GM23248 (cell line): Measurements from ENCODE around the gene PPT1. TPM values are rescaled to one million over a fixed set of nuclear protein-coding genes. Genes with fewer than 3 reads are reported as not detected.

Experiments used
- DNase-seq: peaks from one replicate; pipeline ENCODE4 v3.0.0-alpha.2; 2015
- H2AFZ ChIP-seq: fragments of 200-600 bp; sonication (generic); 2 replicates; pipeline ENCODE4 v1.6.1; 2016; ENCODE audit warnings: antibody characterized with exemption
- H3F3A ChIP-seq: fragments of 200-600 bp; sonication (generic); 2 replicates; pipeline ENCODE4 v1.6.1; 2016; ENCODE audit warnings: mild to moderate bottlenecking, antibody characterized with exemption, mixed run types; ENCODE audit not compliant: insufficient read depth
- H3K27ac ChIP-seq: fragments of 200-600 bp; sonication (generic); 2 replicates; pipeline ENCODE4 v1.5.1; 2016; ENCODE audit warnings: mild to moderate bottlenecking
- H3K27me3 ChIP-seq: fragments of 200-600 bp; sonication (generic); replicated peaks from 2 replicates; pipeline ENCODE4 v1.6.1; 2016; ENCODE audit warnings: mild to moderate bottlenecking; ENCODE audit not compliant: insufficient read depth
- H3K36me3 ChIP-seq: fragments of 200-600 bp; sonication (generic); 2 replicates; pipeline ENCODE4 v1.6.1; 2016; ENCODE audit warnings: low read depth, mild to moderate bottlenecking
- H3K4me1 ChIP-seq: fragments of 200-600 bp; sonication (generic); 2 replicates; pipeline ENCODE4 v1.6.1; 2016; ENCODE audit warnings: mild to moderate bottlenecking; ENCODE audit not compliant: insufficient read depth
- H3K4me2 ChIP-seq: fragments of 200-600 bp; sonication (generic); one replicate; pipeline ENCODE4 v1.6.1; 2016; ENCODE audit warnings: mild to moderate bottlenecking; ENCODE audit not compliant: unreplicated experiment
- H3K4me3 ChIP-seq: fragments of 200-600 bp; sonication (generic); 2 replicates; pipeline ENCODE4 v1.5.1; 2016; ENCODE audit warnings: mild to moderate bottlenecking
- H3K79me2 ChIP-seq: fragments of 200-600 bp; sonication (generic); 2 replicates; pipeline ENCODE4 v1.6.1; 2016; ENCODE audit warnings: mild to moderate bottlenecking; ENCODE audit not compliant: insufficient read depth
- H3K9ac ChIP-seq: fragments of 200-600 bp; sonication (generic); 2 replicates; pipeline ENCODE4 v1.6.1; 2016; ENCODE audit warnings: mild to moderate bottlenecking
- H3K9me2 ChIP-seq: fragments of 200-600 bp; sonication (generic); 2 replicates; pipeline ENCODE4 v1.6.1; 2016; ENCODE audit warnings: mixed run types, mild to moderate bottlenecking, moderate library complexity; ENCODE audit not compliant: insufficient read depth
- H3K9me3 ChIP-seq: fragments of 200-600 bp; sonication (generic); one replicate; pipeline ENCODE4 v1.6.1; 2017; ENCODE audit warnings: low read depth
- H4K20me1 ChIP-seq: fragments of 200-600 bp; sonication (generic); 2 replicates; pipeline ENCODE4 v1.6.0; 2016; ENCODE audit not compliant: insufficient read depth
- EZH2 ChIP-seq: fragments of 200-600 bp; sonication (generic); IDR thresholded peaks from 2 replicates; pipeline ENCODE4 v1.6.1; 2018; ENCODE audit warnings: antibody characterized with exemption, mild to moderate bottlenecking; ENCODE audit not compliant: insufficient read depth, poor library complexity, severe bottlenecking
- EZH2phosphoT487 ChIP-seq: fragments of 200-600 bp; sonication (generic); IDR thresholded peaks from 2 replicates; pipeline ENCODE4 v1.6.1; 2018; ENCODE audit warnings: antibody characterized with exemption, moderate library complexity, mild to moderate bottlenecking, low read depth; ENCODE audit not compliant: insufficient read depth
- WGBS, 2 experiments: methylation state at CpG; one replicate each; pipeline ENCODE4 v1.1.6; 2015 to 2017; ENCODE audit warnings: low lambda C conversion rate in 2 of 2, low coverage in 1 of 2; ENCODE audit errors: missing lambda C conversion rate in 2 of 2; 5-methylcytosine and 5-hydroxymethylcytosine counted together
- in situ Hi-C: fragments of 300-500 bp; cut with MboI; formaldehyde crosslinking; loops from 2 replicates; pipeline ENCODE4 v1.15.0; 2020
- polyA plus RNA-seq: library from polyadenylated mRNA; unstranded; fragments of >200 nt; fragmentation: Nextera tagmentation; extraction: Ambion mirVana; gene quantifications from 2 replicates; pipeline ENCODE4 v1.2.1, GENCODE V29; 2016
- total RNA-seq: library from RNA; depleted of rRNA; stranded (reverse); fragments of >200 nt; shearing (Covaris generic); gene quantifications from 2 replicates; pipeline ENCODE4 v1.2.3, GENCODE V29; 2014; rRNA removed

Gene PPT1
- 26.9 and 38.3 TPM in 2 replicates for total RNA-seq
- 53.1 and 54.0 TPM in 2 replicates for polyA plus RNA-seq

DNA sequence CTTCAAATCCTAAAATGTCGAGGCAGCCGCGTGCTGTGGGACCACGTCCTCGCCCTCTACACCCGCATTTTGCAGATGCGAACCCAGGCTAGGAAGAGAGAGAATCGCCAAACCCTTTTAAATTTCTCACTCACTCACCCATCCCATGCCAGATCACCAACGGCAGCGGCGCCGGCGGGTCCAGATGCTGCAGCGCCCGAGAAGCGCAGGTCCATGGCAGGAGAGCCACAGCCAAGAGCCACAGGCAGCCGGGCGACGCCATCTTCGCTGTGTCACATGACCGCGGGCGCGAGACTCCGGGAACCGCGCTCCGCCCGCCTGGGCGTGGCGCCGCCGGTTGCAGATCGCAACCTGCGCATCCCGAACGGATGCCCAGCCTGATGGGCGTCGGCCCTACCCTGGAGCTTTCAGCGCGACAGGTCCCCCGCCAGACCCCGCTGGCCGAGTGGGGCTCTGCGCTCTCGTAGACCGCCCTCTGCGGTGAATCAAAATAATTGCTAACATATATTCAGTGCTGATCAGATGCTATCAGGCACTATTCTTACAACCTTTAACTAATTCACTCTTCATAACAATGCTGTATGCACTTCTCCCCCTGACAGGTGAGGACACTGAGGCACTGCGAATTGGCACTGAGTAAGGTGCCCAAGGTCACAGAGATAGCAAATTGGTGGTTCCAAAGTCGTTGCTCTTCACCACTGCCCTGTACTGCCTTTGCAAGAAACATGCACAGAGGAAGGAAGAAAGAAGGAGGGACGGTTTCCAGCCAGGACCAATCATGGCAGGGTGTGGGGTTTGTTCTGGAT lies at the start of gene PPT1:
TSS of gene PPT1 (minus strand) at position 276 of the 806 bp plus-strand sequence. CDS start at position 262, 14 bp downstream.
- Histone ChIP-seq H3K4me2 (peak within 1 kb of the TSS; percentile 85), H3K79me2 (peaks cover 14% of the 10 kb centered on the region; the same call in 1 of the 2 replicates), H3K9me3 (no peaks in the 10 kb centered on the region), H3F3A (no peaks in the 10 kb centered on the region), H4K20me1 (no peaks in the 10 kb centered on the region), H3K36me3 (no peaks in the 10 kb centered on the region), H3K9ac (peak within 1 kb of the TSS; percentile 78), H3K4me1 (no peaks in the 10 kb centered on the region), H2AFZ (peak within 1 kb of the TSS; percentile 98), H3K9me2 (no peaks in the 10 kb centered on the region), H3K27ac (peak within 1 kb of the TSS; percentile 37; the same call in 1 of the 2 replicates), H3K4me3 (peak within 1 kb of the TSS; percentile 95), H3K27me3 (no peaks in the 10 kb centered on the region; the same call in 1 of the 2 replicates)
- in situ Hi-C loops = no loop called here
- WGBS, 2 experiments = 0 to 1% methylated on average over 41 to 51 of the region's 51 CpGs
- DNase-seq = peak; percentile 89
- TF ChIP-seq EZH2phosphoT487 = no peak
- TF ChIP-seq EZH2 = no peak

DNA sequence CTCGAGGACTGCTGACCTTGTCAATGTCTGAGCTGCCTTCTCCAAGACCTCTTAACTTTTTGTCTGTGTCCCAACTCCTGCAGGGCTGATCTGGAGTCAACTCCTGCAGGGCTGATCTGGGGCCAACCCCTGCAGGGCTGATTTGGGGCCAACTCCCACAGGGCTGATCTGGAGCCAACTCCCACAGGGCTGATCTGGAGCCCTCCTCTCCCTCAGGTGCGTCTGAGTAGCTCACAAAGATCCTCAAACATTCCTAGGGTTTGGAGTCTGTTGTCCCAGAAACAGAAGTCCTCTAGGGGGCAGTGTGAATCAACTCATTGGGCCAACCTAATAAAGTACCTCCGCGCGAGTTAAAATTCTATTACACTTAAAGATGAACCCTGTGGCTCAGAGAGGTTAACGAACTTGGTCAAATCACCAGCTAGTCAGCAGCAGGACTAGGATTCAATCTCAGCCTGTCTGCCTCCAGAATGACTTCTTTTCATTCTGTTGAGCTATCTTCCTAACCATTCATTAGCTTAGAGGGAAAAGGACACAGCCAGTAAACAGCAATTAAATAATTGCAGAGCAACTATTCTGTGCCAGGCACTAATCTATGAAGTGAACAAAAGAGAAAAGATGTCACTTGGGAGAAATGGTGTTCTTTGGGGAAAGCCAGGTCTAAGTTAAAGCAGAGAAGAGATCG lies 47.0 kb upstream of the PPT1 start:
- H3K79me2 ChIP-seq = no peaks in the 10 kb centered on the region
- no peak overlapping the region for H2AFZ ChIP-seq
- in situ Hi-C loops = loop anchor here (10.0 kb wide), 1 partner anchor 191 kb away; no protein-coding TSS in a partner anchor
- H3K27me3 ChIP-seq = peaks cover 33% of the 10 kb centered on the region
- H3F3A ChIP-seq = peaks cover 11% of the 10 kb centered on the region; the same call in 1 of the 2 replicates
- peak overlapping the region; percentile 56 for H3K4me2 ChIP-seq
- H3K9me2 ChIP-seq = no peaks in the 10 kb centered on the region
- no peaks in the 10 kb centered on the region for H3K9me3 ChIP-seq
- TF ChIP-seq EZH2phosphoT487 (no peak), EZH2 (no peak)
- H3K36me3 ChIP-seq = no peaks in the 10 kb centered on the region
- no peaks in the 10 kb centered on the region for H4K20me1 ChIP-seq
- no peak overlapping the region for H3K4me3 ChIP-seq
- no peak overlapping the region for H3K27ac ChIP-seq
- peak; percentile 84 for DNase-seq
- WGBS, 2 experiments = 12 to 14% methylated on average over 7 of the region's 7 CpGs
- H3K4me1 ChIP-seq = no peaks in the 10 kb centered on the region
- no peak overlapping the region for H3K9ac ChIP-seq

DNA sequence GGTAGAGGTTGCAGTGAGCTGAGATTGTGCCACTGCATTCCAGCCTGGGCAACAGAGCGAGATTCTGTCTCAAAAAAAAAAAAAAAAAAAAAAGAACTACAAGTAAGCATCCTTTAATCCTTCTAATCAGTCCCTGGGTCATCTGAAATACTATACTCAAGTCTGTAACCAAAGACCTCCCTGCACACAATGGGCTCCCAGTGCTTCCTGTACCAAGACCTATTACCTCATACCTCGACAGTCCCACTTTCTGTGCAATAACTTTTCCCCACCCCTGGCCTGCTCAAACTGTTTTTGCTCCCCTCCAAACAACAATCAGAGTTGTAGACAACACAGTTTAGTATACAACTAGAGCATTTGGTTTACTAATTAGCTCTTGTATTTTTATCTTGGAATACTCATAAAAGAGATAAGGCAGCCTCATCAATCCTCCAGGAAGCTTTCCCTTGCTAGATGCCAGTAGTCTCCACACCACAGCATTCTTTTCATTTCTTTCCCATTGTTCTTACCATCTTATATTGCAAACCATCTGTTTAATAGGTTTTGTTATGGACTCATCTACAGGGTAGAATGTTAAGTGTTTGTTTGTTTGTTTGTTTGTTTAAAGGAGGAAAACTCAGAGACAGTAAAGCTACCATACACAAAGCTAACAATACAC lies 45.0 kb upstream of the PPT1 start:
- TF ChIP-seq EZH2phosphoT487 (no peak), EZH2 (no peak)
- no peaks in the 10 kb centered on the region for H4K20me1 ChIP-seq
- no peaks in the 10 kb centered on the region for H3K79me2 ChIP-seq
- H3K27ac ChIP-seq = no peak overlapping the region
- peaks cover 11% of the 10 kb centered on the region; the same call in 1 of the 2 replicates for H3F3A ChIP-seq
- H3K9me2 ChIP-seq = no peaks in the 10 kb centered on the region
- peak; percentile 39 for DNase-seq
- no peak overlapping the region for H3K4me3 ChIP-seq
- H3K36me3 ChIP-seq = no peaks in the 10 kb centered on the region
- no peak overlapping the region for H2AFZ ChIP-seq
- H3K27me3 ChIP-seq = peaks cover 16% of the 10 kb centered on the region; the same call in 1 of the 2 replicates
- H3K4me2 ChIP-seq = no peak overlapping the region
- H3K9ac ChIP-seq = no peak overlapping the region
- WGBS, 2 experiments = 9 to 11% methylated on average over 1 to 2 of the region's 2 CpGs
- H3K4me1 ChIP-seq = no peaks in the 10 kb centered on the region
- no peaks in the 10 kb centered on the region for H3K9me3 ChIP-seq
- in situ Hi-C loops = loop anchor here (10.0 kb wide), 1 partner anchor 193 kb away; no protein-coding TSS in a partner anchor
